OCI-LY3 (cell line): ENCODE data around the gene VIT.

Source experiments
- H2AFZ ChIP-seq: fragments of 200-600, 300-600 bp; shearing (Covaris generic); 2 replicates; pipeline ENCODE4 v1.6.0; 2014; ENCODE audit warnings: antibody characterized with exemption, low read depth, low read length
- H3K27ac ChIP-seq: fragments of 200-600, 300-600 bp; sonication (generic); 2 replicates; pipeline ENCODE4 v1.5.1; 2014; ENCODE audit warnings: mild to moderate bottlenecking, low read length, moderate library complexity, mixed read lengths
- H3K27me3 ChIP-seq: fragments of 200-600, 300-600 bp; sonication (generic); 2 replicates; pipeline ENCODE4 v1.6.1; 2014; ENCODE audit warnings: low read depth, low read length, mixed read lengths
- H3K36me3 ChIP-seq: fragments of 200-600, 300-600 bp; sonication (generic); replicated peaks from 2 replicates; pipeline ENCODE3; 2014; ENCODE audit warnings: low read depth, low read length, mixed read lengths
- H3K4me1 ChIP-seq: fragments of 300-600, 200-600 bp; sonication (generic); 2 replicates; pipeline ENCODE4 v1.6.1; 2014; ENCODE audit warnings: low read length, mixed read lengths
- H3K4me2 ChIP-seq: fragments of 200-600, 300-600 bp; sonication (generic); 2 replicates; pipeline ENCODE4 v1.6.1; 2014; ENCODE audit warnings: low read length, mixed read lengths
- H3K4me3 ChIP-seq: fragments of 300-600, 200-600 bp; sonication (generic); 2 replicates; pipeline ENCODE4 v1.5.1; 2014; ENCODE audit warnings: antibody characterized with exemption, mild to moderate bottlenecking, low read length, moderate library complexity
- H3K79me2 ChIP-seq: fragments of 300-600, 200-600 bp; shearing (Covaris generic); 2 replicates; pipeline ENCODE4 v1.6.1; 2014; ENCODE audit warnings: mild to moderate bottlenecking, low read length, mixed read lengths
- H3K9ac ChIP-seq: fragments of 300-600, 200-600 bp; shearing (Covaris generic); 2 replicates; pipeline ENCODE4 v1.6.0; 2014; ENCODE audit warnings: mild to moderate bottlenecking, low read length, moderate library complexity
- H3K9me3 ChIP-seq: fragments of 200-600, 300-600 bp; shearing (Covaris generic); 2 replicates; pipeline ENCODE4 v1.6.1; 2014; ENCODE audit warnings: low read length, mixed read lengths; ENCODE audit not compliant: insufficient read depth
- H4K20me1 ChIP-seq: fragments of 200-600, 300-600 bp; sonication (generic); 2 replicates; pipeline ENCODE4 v1.6.1; 2016; ENCODE audit warnings: low read length, mixed read lengths; ENCODE audit not compliant: insufficient read depth
- EZH2phosphoT487 ChIP-seq: fragments of 200-600 bp; shearing (Covaris generic); IDR thresholded peaks from 2 replicates; pipeline ENCODE4 v1.6.1; 2018; ENCODE audit warnings: antibody characterized with exemption, mixed run types, low read depth
- TF ChIP-seq, protein P1 (sequence below): fragments of 200-600, 300-600 bp; sonication (generic); IDR thresholded peaks from 2 replicates; pipeline ENCODE4 v1.5.1; 2014; ENCODE audit warnings: antibody characterized with exemption, low read length, low read depth

Gene VIT

DNA sequence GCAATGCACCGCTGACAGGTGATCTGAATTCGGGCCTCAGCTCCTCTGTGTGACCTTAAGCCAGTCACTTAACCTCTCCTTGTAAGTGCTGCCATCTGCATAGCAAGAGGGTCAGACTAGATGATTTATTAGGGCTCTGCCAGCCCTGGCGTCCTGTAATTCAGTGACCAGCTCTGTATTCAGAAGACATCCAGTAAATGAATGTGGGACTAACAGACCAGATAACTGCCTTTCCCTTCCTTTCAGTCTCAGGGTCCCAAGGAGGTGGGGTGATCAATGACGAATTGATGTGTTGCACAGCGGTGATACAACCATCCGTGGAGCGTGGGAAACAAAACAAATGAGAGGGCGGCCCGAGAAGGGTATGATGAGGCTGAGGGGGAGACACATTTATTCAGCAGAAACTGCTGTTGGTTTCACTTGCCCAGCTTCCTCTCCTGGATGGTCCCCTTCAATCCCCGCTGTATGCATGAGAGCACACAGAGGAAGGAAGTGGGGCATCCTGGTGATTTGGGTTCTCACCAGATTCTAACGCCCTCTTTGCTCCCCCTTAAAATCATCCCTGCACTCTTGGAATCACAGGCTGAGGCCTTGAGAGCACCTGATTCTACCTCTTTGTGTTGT is 92.8 kb downstream of the VIT start:
- Histone ChIP-seq H4K20me1 (no peaks in the 10 kb centered on the region), H3K27me3 (no peaks in the 10 kb centered on the region), H3K4me1 (peaks cover 47% of the 10 kb centered on the region), H3K4me2 (peak overlapping the region; percentile 95), H3K27ac (peak overlapping the region; percentile 58), H2AFZ (peak overlapping the region; percentile 91), H3K9ac (peak overlapping the region; percentile 51), H3K79me2 (no peaks in the 10 kb centered on the region), H3K36me3 (no peaks in the 10 kb centered on the region), H3K4me3 (peak overlapping the region; percentile 66), H3K9me3 (no peaks in the 10 kb centered on the region)
- TF ChIP-seq, protein P1, sequence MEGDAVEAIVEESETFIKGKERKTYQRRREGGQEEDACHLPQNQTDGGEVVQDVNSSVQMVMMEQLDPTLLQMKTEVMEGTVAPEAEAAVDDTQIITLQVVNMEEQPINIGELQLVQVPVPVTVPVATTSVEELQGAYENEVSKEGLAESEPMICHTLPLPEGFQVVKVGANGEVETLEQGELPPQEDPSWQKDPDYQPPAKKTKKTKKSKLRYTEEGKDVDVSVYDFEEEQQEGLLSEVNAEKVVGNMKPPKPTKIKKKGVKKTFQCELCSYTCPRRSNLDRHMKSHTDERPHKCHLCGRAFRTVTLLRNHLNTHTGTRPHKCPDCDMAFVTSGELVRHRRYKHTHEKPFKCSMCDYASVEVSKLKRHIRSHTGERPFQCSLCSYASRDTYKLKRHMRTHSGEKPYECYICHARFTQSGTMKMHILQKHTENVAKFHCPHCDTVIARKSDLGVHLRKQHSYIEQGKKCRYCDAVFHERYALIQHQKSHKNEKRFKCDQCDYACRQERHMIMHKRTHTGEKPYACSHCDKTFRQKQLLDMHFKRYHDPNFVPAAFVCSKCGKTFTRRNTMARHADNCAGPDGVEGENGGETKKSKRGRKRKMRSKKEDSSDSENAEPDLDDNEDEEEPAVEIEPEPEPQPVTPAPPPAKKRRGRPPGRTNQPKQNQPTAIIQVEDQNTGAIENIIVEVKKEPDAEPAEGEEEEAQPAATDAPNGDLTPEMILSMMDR, result no peak
- TF ChIP-seq EZH2phosphoT487, result no peak

DNA sequence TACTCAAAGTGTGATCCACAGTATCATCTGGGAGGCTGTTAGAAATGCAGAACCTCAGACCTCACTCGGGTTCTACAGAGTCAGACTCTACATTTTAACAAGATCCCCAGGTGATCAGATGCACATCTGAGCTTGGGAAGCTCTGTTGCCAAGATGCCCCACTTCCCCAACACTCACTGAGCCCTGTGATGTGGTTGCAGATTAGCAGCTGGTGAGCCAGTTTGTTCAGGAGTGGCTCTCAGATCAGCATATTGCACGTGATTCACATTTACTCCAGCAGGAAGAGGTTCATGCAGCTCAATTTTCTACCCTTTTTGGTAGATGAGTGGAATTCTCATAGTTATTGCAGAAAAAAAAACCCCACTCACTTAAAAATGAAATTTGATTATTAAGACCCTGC is 96.4 kb downstream of the VIT start:
- Histone ChIP-seq H3K4me3 (no peak overlapping the region), H3K27ac (no peak overlapping the region), H3K79me2 (no peaks in the 10 kb centered on the region), H3K4me2 (0 out of 2 replicates have a peak overlapping the region, but pooled peaks have one; percentile 6), H2AFZ (no peak overlapping the region; the same call in 1 of the 2 replicates), H3K27me3 (no peaks in the 10 kb centered on the region), H3K4me1 (peaks cover 47% of the 10 kb centered on the region), H3K36me3 (no peaks in the 10 kb centered on the region), H3K9me3 (no peaks in the 10 kb centered on the region), H4K20me1 (no peaks in the 10 kb centered on the region), H3K9ac (no peak overlapping the region)
- TF ChIP-seq, protein P1, result no peak
- no peak for TF ChIP-seq EZH2phosphoT487

DNA sequence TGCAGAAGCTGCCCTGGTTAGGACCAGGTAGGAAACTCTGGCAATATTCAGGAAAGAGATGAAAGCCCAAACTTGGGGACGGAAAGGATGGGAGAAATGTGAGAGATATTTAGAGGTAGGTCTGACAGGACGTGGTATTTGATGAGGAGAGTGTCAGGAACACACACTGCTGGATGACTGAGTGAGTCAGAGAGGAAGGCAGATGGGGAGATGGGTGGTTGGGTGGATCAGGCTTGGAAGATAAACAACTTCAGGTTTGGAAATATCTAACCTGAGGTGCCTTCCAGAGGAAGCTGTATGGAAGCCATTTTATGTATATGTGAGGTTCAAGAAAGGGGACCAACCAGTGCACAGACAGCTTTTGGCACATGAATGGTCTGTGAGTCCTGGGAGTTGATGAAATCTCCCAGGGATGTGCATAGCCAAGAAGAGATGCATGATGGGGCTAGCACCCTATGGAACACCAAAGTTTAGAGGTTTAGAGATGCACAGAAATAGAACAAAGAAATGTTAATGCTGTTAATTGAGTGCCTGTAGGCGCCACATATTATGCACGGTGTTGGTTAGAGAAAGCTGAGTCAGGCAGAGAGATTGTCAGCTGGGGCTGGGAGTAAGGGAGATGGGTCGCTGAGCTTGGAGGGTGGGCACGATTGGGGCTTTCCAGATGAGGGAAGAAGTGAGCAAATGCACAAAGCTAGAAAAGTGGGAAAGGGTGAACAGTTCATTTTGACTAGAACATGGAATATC is 101.0 kb downstream of the VIT start:
- Histone ChIP-seq H3K79me2 (no peaks in the 10 kb centered on the region), H3K36me3 (no peaks in the 10 kb centered on the region), H3K27me3 (no peaks in the 10 kb centered on the region), H3K4me1 (peaks cover 29% of the 10 kb centered on the region), H2AFZ (peak overlapping the region; percentile 72), H3K9me3 (no peaks in the 10 kb centered on the region), H3K27ac (no peak overlapping the region), H3K9ac (no peak overlapping the region), H4K20me1 (no peaks in the 10 kb centered on the region), H3K4me3 (no peak overlapping the region), H3K4me2 (no peak overlapping the region)
- TF ChIP-seq, protein P1, result no peak
- no peak for TF ChIP-seq EZH2phosphoT487

DNA sequence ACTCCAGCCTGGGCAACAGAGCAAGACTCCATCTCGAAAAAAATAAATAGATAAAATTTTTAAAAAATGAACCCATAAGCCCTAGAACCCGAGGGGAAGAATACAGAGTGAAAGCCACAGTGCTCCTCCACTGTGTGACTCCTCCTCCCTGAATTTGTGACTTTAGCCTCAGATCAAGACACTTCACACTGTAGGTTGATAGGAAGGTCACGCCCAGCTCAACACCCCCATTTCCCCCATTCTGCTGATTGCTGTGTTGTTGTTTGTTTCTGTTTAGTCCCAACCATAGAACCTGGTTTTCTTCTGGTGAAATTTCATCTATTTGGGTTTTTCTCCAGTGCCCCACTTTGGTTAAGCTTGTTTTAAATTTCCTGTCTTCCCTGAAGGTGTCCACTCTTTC is 102.2 kb downstream of the VIT start:
- H3K27me3 ChIP-seq, result no peaks in the 10 kb centered on the region
- no peak overlapping the region for H3K4me3 ChIP-seq
- TF ChIP-seq, protein P1, result no peak
- no peak for TF ChIP-seq EZH2phosphoT487
- no peak overlapping the region for H2AFZ ChIP-seq
- H3K9me3 ChIP-seq, result no peaks in the 10 kb centered on the region
- no peaks in the 10 kb centered on the region for H3K36me3 ChIP-seq
- no peak overlapping the region for H3K4me2 ChIP-seq
- peaks cover 19% of the 10 kb centered on the region for H3K4me1 ChIP-seq
- no peak overlapping the region for H3K27ac ChIP-seq
- H3K9ac ChIP-seq, result no peak overlapping the region
- H3K79me2 ChIP-seq, result no peaks in the 10 kb centered on the region
- H4K20me1 ChIP-seq, result no peaks in the 10 kb centered on the region
